ENCODE results near the gene S100A12.
"Not testable (repeated sequence)": the region's sequence is repeated elsewhere in the genome, so short reads cannot be mapped to it uniquely, and the experiment has no call there.

Gene S100A12

GRCh38 chr1:153375511-153375910 lies at the start of gene S100A12:
Gene S100A12 (minus strand): TSS chr1:153375621. CDS start chr1:153374592, 1,029 bp downstream.
- DNase-seq = no peak

- DNase-seq = no peak
These were observed 47.1 kb upstream of the S100A12 start for GRCh38 chr1:153422450-153423068.

DNA sequence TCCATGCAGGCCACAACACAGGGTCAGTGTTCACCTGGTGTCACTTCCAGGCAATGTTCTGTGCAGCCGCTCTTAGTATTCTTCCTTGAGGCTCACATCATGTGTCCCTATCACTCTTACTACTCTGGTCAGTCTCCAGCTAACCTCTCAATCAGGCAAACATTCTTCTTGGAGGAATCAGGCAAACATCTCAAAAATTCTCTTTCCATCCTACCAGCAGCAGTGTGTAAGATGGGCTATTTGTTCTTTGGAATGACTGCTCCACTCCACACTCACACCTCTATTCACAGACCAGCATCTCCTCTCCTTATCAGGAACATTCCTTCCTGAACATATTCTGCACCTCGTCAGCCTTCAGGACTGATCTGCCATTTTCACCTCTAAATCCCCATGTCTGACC lies 44.9 kb upstream of the S100A12 start:
- DNase-seq = no peak

DNA sequence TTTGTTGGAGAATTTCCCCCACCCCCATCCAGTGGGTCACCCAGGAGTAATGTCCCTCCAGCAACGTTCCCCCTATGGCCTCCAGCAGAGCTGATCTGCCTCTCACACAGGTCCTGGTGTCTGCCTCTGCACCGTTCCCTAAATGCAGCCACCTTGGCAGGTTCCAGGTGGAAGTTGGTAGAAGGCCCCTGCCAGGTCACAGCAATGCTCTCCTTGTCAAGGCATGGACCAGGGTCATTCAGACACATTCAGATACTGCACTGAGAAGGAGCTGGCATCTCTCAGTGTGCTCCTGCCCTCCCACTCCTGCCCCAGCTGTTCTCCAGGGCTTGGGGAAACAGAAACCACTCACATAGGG lies 44.0 kb upstream of the S100A12 start:
- DNase-seq = not testable (repeated sequence)

GRCh38 chr1:153418758-153419435 lies 43.5 kb upstream of the S100A12 start:
- DNase-seq = not testable (repeated sequence)

DNA sequence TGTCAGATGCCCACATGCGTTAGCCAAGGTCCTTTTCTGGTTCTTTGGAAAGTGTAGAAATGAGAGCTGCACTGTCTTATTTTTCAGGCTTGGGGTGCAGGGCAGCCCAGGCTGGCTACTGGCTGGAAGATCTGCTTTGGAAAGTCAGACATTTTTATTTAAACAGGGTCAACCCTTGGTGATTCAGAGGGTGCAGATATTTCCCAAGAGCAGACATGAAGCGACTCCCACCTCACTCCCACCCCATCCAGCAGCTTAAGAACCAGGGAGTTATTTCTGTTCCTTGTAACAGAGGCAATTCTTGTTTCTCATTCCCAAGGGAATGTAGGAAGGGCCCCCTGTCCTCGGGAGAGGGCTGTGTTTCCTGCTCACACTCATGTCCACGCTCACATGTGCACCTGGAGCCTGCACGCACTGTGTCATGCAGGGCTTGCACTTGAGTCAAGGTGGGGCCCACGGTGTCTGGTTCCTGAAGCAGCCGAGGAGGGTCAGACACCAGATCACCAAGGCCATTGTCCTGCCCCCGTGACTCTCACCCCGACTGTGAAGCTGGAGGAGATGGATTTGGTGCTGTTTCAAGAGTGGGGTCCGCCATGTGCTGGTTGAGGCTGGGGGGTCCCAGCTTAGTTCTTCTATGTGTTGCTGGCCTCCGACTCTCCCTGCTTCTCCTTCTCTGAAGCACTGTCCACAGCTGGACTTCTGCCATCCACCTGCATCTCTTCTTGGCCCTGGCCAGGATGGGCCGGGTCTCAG lies 41.9 kb upstream of the S100A12 start:
- no peak for DNase-seq

DNA sequence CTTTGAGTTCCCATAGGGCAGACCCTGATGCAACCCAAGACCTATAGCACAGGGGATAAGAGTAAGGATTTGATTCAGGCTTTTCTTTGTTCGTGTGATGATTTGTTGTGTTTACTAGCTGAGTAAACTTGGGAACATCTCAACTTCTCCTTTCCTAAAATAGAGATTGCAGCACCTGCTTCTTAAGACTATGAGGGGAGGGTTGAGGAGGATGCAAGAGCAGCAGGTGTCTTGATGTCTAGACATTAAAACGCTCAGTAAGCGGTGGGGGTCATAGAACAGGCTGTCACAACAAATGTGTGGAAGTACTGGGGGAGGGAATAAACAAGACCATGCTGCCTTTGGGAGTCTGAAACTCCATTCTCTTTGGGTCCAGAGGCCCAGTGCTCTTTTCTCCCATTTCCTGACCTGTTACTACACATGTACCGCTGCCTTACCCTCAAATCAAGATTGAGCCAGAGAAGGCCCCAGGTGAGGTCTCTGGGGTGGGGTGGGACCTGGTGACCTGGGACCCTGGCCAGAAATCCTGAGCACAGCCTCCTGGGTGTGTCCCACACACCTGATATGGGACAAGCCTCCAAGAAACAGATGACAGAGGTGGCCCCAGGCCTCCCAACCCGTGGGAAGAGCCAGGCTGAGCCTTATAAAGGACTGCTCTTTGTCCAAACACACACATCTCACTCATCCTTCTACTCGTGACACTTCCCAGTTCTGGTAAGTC lies 40.6 kb upstream of the S100A12 start, which contains the start of gene S100A7A:
Gene S100A7A, plus strand, starts transcription at position 671 of the 721 bp plus-strand sequence. CDS start 1,563 bp downstream, outside the sequence.
- no peak for DNase-seq

- DNase-seq = not testable (repeated sequence)
These were observed 38.5 kb upstream of the S100A12 start for GRCh38 chr1:153413961-153414360.

DNA sequence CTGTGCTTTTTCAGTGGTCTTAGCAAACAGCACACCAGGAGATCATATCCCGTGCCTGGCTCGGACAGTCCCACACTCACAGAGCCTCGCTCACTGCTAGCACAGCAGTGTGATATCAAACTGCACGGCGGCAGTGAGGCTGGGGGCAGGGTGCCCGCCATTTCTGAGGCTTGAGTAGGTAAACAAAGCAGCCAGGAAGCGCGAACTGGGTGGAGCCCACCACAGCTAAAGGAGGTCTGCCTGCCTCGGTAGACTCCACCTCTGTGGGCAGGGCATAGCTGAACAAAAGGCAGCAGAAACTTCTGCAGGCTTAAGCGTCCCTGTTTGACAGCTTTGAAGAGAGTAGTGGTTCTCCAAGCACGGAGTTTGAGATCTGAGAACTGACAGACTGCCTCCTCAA lies 31.9 kb upstream of the S100A12 start:
- not testable (repeated sequence) for DNase-seq

GRCh38 chr1:153405825-153406599 lies 30.6 kb upstream of the S100A12 start:
- not testable (repeated sequence) for DNase-seq

DNA sequence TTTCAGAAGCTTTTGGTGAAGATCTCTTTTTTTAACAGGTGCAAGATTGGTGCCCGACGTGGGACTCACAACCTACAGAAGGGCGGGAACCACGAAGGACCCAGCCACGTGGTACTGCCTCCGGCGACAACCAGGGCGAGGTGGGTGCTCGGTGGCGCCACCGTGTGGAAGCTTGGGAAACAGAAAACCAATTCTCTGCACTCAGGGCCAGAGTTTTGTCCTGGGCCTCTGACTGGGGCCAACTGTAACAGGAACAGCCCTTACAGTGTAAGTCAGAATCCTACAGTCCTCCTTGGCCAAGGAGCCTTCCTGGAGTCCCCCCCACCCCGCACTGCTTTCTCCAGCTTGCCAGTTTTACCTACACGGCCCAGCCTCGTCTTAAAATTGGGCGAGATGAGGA lies 29.3 kb upstream of the S100A12 start:
- DNase-seq = no peak

DNA sequence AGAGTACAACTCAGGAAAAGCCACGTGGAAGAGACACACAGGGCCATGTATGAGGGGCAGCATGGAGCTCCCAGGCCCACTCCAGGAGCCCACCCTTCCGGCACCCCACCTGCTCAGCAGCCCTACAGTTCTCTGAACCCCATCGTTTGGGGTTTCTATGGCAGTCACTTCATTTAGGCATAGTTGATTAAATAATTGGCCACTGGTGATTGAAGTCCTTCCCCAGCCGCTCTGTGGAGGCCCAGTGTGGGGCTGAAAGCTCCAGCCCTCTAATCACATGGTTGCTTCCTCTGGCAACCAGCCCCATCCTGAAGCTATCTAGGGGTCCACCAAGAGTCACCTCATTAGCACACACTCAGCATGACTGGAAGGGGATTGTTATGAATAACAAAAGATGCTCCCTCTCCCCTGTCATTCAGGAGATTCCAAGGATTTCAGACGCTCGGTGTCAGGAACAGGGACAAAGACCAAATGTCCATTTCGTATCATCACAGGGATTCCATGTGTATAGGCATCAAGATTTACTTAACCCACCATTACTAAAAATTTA lies 28.7 kb upstream of the S100A12 start:
- DNase-seq = no peak

- DNase-seq = no peak
These were observed 28.1 kb upstream of the S100A12 start for GRCh38 chr1:153403421-153404085.

DNA sequence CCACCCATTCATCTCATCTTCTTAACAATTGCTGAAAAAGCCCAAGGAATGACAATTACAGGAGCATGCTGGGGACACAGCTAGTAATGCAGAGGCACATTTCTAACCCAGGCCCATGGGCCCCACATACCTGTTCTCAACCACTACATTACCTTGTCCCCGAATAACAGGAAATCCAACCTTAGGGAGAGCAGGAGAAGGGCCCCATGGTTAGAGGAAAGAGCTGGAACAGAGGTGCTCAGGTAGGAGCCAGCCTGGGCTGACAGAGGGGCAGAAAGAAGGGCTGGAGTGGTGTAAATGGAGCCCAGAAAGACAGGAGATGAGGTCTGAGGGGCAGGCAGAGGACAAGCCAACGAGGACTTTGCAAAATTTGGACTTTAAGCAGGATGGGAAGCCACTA lies 26.8 kb upstream of the S100A12 start:
- no peak for DNase-seq

GRCh38 chr1:153401461-153401860 lies 26.0 kb upstream of the S100A12 start:
- DNase-seq = no peak

GRCh38 chr1:153400244-153400643 lies 24.8 kb upstream of the S100A12 start:
- no peak for DNase-seq

DNA sequence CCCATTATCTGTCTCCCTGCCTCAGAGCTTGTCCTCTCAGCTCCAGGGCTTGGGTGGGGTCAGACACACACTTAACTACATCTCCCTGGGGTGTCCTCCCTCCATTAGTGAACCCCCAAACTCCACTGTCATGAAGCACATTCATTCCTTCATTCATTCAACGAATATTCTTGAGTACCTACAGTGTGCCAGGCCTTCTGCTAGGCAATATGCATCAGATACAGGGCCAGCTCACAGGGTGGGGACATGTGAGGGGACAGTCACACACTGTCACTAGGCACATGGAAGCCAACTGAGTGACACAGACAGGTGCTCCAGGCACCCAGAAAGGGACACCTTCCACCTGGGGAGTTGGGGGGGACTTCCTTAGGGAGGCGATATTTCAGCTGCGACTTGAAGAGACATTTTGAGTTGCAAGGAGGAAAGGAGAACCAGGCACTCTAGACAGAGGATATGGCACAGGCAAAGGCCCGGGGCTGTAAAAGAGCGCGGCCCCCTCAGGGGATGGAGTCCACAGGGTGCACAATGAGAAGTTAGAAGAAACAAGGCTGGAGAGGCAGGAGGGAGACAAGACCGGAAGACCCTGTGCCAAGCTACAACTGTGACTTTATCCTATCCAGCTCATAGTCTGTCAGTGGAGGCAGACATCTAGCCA lies 24.1 kb upstream of the S100A12 start:
- DNase-seq = no peak

- no peak for DNase-seq
These were observed 22.7 kb upstream of the S100A12 start for GRCh38 chr1:153397924-153398651.

DNA sequence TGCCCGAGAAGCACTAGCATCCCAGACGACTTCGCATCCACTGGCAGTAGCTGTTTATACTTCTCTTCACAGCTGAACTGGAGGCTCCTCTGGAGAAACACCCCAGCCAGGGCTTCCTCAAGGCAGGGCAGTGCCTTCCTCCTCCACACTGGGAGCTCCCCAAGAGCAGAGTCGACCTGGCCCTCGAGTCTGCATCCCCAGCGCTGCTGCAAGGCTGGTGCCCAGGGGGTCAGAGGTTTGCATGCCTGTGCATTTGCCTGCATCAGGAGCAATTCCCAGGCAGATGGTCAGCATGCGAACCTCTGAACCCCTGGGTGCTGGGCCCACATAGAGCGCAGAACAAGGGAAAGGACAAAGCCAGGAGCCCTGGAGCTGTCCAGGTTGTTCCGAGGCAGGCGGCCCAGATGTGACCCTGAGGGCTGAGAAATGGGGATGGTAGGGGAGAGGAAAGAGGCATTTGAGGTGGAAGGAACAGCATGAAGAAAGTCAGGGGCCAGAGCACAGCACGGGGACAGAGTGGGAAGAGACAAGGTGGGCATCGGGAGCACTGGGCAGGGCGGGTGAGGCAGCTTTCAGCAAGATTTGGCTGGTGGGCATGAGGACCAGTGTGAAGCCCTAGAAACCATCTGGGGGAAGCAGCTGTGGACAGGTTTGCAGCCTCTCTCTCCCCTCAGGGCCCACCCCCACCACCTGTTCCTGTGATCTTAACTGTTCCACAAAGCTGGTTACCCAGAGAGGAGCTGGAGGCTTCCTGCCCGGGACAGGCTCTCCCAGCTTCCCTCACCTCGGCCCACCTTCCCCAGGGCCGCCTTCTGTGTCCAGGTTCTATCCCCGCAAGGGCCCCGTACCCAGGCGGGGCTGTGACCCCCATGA lies 21.9 kb upstream of the S100A12 start:
- DNase-seq = no peak

Data from NCI-H510A (cell line).